ENCODE data around the gene OLFML1.
"Not testable (repeated sequence)": the region's sequence is repeated elsewhere in the genome, so short reads cannot be mapped to it uniquely, and the experiment has no call there.

The OLFML1 gene

GRCh38 chr11:7513234-7514098 lies 28.2 kb downstream of the OLFML1 start, which contains the start of gene PPFIBP2:
Gene PPFIBP2 (plus strand): TSS chr11:7513999. CDS start chr11:7549476, 35,477 bp downstream.
- DNase-seq = peak; percentile 76 to 80

- DNase-seq = peak; percentile 15 to 39
Observed at GRCh38 chr11:7514099-7514591, 28.8 kb downstream of the OLFML1 start.

GRCh38 chr11:7515447-7515886 lies 30.2 kb downstream of the OLFML1 start:
- DNase-seq = no peak

- DNase-seq = no peak
Observed at GRCh38 chr11:7516475-7516874, 31.2 kb downstream of the OLFML1 start.

GRCh38 chr11:7517743-7518142 lies 32.4 kb downstream of the OLFML1 start:
- not testable (repeated sequence) for DNase-seq

GRCh38 chr11:7518811-7519562 lies 33.7 kb downstream of the OLFML1 start:
- DNase-seq = no peak

GRCh38 chr11:7520011-7520942 lies 35.0 kb downstream of the OLFML1 start:
- no peak for DNase-seq

GRCh38 chr11:7520981-7521487 lies 35.7 kb downstream of the OLFML1 start:
- peak; percentile 71 to 73 for DNase-seq

GRCh38 chr11:7522121-7522520 lies 36.8 kb downstream of the OLFML1 start:
- peak; percentile 41 to 50 for DNase-seq

- DNase-seq = no peak
Observed at GRCh38 chr11:7522546-7522945, 37.2 kb downstream of the OLFML1 start.

GRCh38 chr11:7523416-7524210 lies 38.3 kb downstream of the OLFML1 start:
- DNase-seq = peak; percentile 71 to 74

GRCh38 chr11:7524462-7525235 lies 39.3 kb downstream of the OLFML1 start:
- DNase-seq = peak; percentile 43 to 60

GRCh38 chr11:7525424-7525823 lies 40.1 kb downstream of the OLFML1 start:
- no peak for DNase-seq

- DNase-seq = no peak
Observed at GRCh38 chr11:7527029-7527428, 41.7 kb downstream of the OLFML1 start.

GRCh38 chr11:7528514-7529049 lies 43.3 kb downstream of the OLFML1 start:
- DNase-seq = no peak

GRCh38 chr11:7530013-7530640 lies 44.8 kb downstream of the OLFML1 start:
- peak in 1 of 2 donors; percentile 10 for DNase-seq

- DNase-seq = peak; percentile 49 to 70
Observed at GRCh38 chr11:7531011-7531410, 45.7 kb downstream of the OLFML1 start.

GRCh38 chr11:7532405-7533145 lies 47.3 kb downstream of the OLFML1 start:
- no peak for DNase-seq

Data from inflammatory macrophage (primary cell).